ENCODE measurements around the gene KIF11. TPM values are rescaled to one million over a fixed set of nuclear protein-coding genes. Genes with fewer than 3 reads are reported as not detected.

KIF11 gene
- total and polyA plus RNA-seq, 2 of the 4 experiments (the other 2 are of a cell fraction) = 8.8 to 18.3 TPM

DNA sequence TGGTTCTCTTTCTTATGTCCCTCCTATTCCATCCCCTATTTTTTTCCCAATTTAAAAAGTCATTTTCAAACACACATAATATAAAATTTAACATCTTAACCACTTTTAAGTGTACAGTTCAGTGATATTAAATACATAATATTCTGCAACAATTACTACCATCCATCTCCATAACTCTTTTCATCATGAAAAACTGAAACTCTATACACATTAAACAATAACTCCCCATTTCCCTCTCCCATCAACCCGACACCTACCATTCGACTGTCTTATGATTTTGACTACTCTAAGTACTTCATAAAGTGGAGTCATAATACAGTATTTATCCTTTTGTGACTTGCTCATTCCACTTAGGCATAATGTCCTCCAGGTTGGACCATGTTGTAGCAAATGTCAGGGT, 2.6 kb downstream of the KIF11 start:
- Histone ChIP-seq H3K4me1 (ENCODE audit: control insufficient read depth, insufficient read depth, low read length) (peaks cover 7% of the 10 kb centered on the region), H3K4me2 (ENCODE audit: low read depth, low read length) (no peak overlapping the region), H3K27ac (ENCODE audit: insufficient read depth, low read length) (no peak overlapping the region), H4K20me1 (ENCODE audit: insufficient read depth, low read length) (no peaks in the 10 kb centered on the region), H2BK5ac (ENCODE audit: low read depth, low read length, poor library complexity, severe bottlenecking) (peak overlapping the region; percentile 52), H3K36me3 (ENCODE audit: control insufficient read depth, insufficient read depth, low read length) (no peaks in the 10 kb centered on the region), H2AK9ac (replicated peaks; ENCODE audit: low read depth, low read length, poor library complexity) (no peak overlapping the region), H3K9ac (ENCODE audit: low read depth, low read length) (no peak overlapping the region), H2AFZ (replicated peaks; ENCODE audit: low read length, poor library complexity) (no peak overlapping the region), H2AK5ac (ENCODE audit: low read depth, low read length) (no peak overlapping the region), H3K9me1 (ENCODE audit: insufficient read depth, low read length) (peaks cover 6% of the 10 kb centered on the region; the same call in 1 of the 2 replicates), H3K79me1 (ENCODE audit: low read depth in 1 of 2, low read length in 2 of 2) (peaks cover 0 to 13% of the 10 kb centered on the region in 2 experiments; a peak in 1 of 4 replicates), H3K18ac (ENCODE audit: low read depth, low read length) (no peak overlapping the region), H3K9me3 (ENCODE audit: control insufficient read depth, insufficient read depth, low read length) (no peaks in the 10 kb centered on the region), H4K5ac (ENCODE audit: low read depth, low read length) (peak overlapping the region; percentile 25; the same call in 1 of the 2 replicates), H4K91ac (ENCODE audit: insufficient read depth, low read depth, low read length) (no peak overlapping the region), H4K8ac (ENCODE audit: low read depth in 2 of 2, low read length in 2 of 2) (peak overlapping the region in 1 of 2 experiments; percentile 65; a peak in 3 of 4 replicates), H2BK20ac (ENCODE audit: low read depth, low read length) (peak overlapping the region; percentile 31; the same call in 1 of the 2 replicates), H3K23ac (ENCODE audit: low read depth, low read length) (peak overlapping the region; percentile 86; the same call in 1 of the 2 replicates), H3K27me3 (ENCODE audit: control insufficient read depth, insufficient read depth, low read length) (no peaks in the 10 kb centered on the region), H3K14ac (replicated peaks; ENCODE audit: low read depth, low read length) (no peak overlapping the region), H2BK15ac (ENCODE audit: low read depth, low read length) (no peak overlapping the region), H3K4ac (ENCODE audit: low read depth, low read length) (peak overlapping the region; percentile 48; the same call in 1 of the 2 replicates), H2BK120ac (ENCODE audit: low read depth, low read length) (no peak overlapping the region), H3K4me3 (ENCODE audit: insufficient read depth, low read depth, low read length) (no peak overlapping the region), H3K56ac (ENCODE audit: extremely low read depth, insufficient read depth, low read length) (no peak overlapping the region)
- dilution Hi-C loops (cut with HindIII; ENCODE audit: low sequenced_read_pairs, unreplicated experiment) = no loop called here
- no TSS peak for BruUV-seq (replicated peaks)
- DNase-seq (no peak), ATAC-seq (ENCODE audit: low read depth) (no peak)
- intact Hi-C loops (cut with micrococcal nuclease) = no loop called here
- WGBS, 2 experiments (ENCODE audit: extremely low coverage in 2 of 2, insufficient read length in 1 of 2) = 100% methylated on average over 2 of the region's 2 CpGs; no CpG with 5 or more reads in 1 of the 2 experiments
- TF ChIP-seq, protein P1, sequence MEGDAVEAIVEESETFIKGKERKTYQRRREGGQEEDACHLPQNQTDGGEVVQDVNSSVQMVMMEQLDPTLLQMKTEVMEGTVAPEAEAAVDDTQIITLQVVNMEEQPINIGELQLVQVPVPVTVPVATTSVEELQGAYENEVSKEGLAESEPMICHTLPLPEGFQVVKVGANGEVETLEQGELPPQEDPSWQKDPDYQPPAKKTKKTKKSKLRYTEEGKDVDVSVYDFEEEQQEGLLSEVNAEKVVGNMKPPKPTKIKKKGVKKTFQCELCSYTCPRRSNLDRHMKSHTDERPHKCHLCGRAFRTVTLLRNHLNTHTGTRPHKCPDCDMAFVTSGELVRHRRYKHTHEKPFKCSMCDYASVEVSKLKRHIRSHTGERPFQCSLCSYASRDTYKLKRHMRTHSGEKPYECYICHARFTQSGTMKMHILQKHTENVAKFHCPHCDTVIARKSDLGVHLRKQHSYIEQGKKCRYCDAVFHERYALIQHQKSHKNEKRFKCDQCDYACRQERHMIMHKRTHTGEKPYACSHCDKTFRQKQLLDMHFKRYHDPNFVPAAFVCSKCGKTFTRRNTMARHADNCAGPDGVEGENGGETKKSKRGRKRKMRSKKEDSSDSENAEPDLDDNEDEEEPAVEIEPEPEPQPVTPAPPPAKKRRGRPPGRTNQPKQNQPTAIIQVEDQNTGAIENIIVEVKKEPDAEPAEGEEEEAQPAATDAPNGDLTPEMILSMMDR (conservative IDR thresholded peaks at IDR 0.05; ENCODE audit: low read depth, low read length) = no peak
- TF ChIP-seq, protein P2, sequence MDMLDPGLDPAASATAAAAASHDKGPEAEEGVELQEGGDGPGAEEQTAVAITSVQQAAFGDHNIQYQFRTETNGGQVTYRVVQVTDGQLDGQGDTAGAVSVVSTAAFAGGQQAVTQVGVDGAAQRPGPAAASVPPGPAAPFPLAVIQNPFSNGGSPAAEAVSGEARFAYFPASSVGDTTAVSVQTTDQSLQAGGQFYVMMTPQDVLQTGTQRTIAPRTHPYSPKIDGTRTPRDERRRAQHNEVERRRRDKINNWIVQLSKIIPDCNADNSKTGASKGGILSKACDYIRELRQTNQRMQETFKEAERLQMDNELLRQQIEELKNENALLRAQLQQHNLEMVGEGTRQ (IDR thresholded peaks at IDR 0.05; ENCODE audit: low read depth, low read length) = no peak
- TF ChIP-seq RCOR1 (IDR thresholded peaks at IDR 0.05; ENCODE audit: insufficient replicate concordance, low read length) (no peak), MAFK (IDR thresholded peaks at IDR 0.05; ENCODE audit: low read depth, low read length) (no peak), RFX5 (IDR thresholded peaks at IDR 0.05; ENCODE audit: low read depth, low read length) (no peak), CEBPB (IDR thresholded peaks at IDR 0.05; ENCODE audit: low read depth, low read length) (no peak), MAZ (IDR thresholded peaks at IDR 0.05; ENCODE audit: borderline replicate concordance, low read depth, low read length) (no peak), RAD21 (IDR thresholded peaks at IDR 0.05; ENCODE audit: low read length) (no peak), FOS (IDR thresholded peaks at IDR 0.05; ENCODE audit: low read depth, low read length) (no peak), NFE2L2 (IDR thresholded peaks at IDR 0.05; ENCODE audit: low read depth, low read length) (no peak), CHD1 (IDR thresholded peaks at IDR 0.05; ENCODE audit: low read depth, low read length) (no peak), POLR2A (IDR thresholded peaks at IDR 0.05; ENCODE audit: low read depth, low read length) (no peak), BHLHE40 (IDR thresholded peaks at IDR 0.05; ENCODE audit: low read depth, low read length) (no peak), SMC3 (IDR thresholded peaks at IDR 0.05; ENCODE audit: low read depth, low read length) (no peak)
- ChIA-PET CTCF (no interaction called here), POLR2A (ENCODE audit: unreplicated experiment) (no interaction called here)
- in situ Hi-C loops (cut with MboI; ENCODE audit: low sequenced_read_pairs) = no loop called here
